MM.1S (cell line): ENCODE results near the gene ZNF219.
A peak's percentile ranks its signal among the peaks of the same experiment; 100 is the strongest.

Experiments
- DNase-seq: peaks from one replicate; pipeline ENCODE4 v3.0.0-alpha.2; 2015
- H2AFZ ChIP-seq: fragments of 300-600 bp; sonication (generic); 2 replicates; pipeline ENCODE4 v1.6.0; 2016; ENCODE audit warnings: antibody characterized with exemption, low read length
- H3F3A ChIP-seq: fragments of 300-600 bp; sonication (generic); 2 replicates; pipeline ENCODE4 v1.6.1; 2016; ENCODE audit warnings: mild to moderate bottlenecking, antibody characterized with exemption, low read length, moderate library complexity, mixed read lengths; ENCODE audit not compliant: insufficient read depth
- H3K27ac ChIP-seq: fragments of 300-600 bp; sonication (generic); 2 replicates; pipeline ENCODE4 v1.5.1; 2016; ENCODE audit warnings: mild to moderate bottlenecking, low read length
- H3K27me3 ChIP-seq: fragments of 300-600 bp; sonication (generic); replicated peaks from 2 replicates; pipeline ENCODE4 v1.6.0; 2016; ENCODE audit warnings: low read length; ENCODE audit not compliant: insufficient read depth
- H3K36me3 ChIP-seq: fragments of 300-600 bp; sonication (generic); replicated peaks from 2 replicates; pipeline ENCODE4 v1.6.1; 2016; ENCODE audit warnings: mild to moderate bottlenecking, low read length, mixed read lengths; ENCODE audit not compliant: insufficient read depth
- H3K4me1 ChIP-seq: fragments of 300-600 bp; sonication (generic); 2 replicates; pipeline ENCODE4 v1.6.1; 2016; ENCODE audit warnings: low read length, mixed read lengths
- H3K4me2 ChIP-seq: fragments of 300-600 bp; sonication (generic); 2 replicates; pipeline ENCODE4 v1.6.0; 2016; ENCODE audit warnings: low read depth, low read length
- H3K4me3 ChIP-seq: fragments of 300-600 bp; sonication (generic); 2 replicates; pipeline ENCODE4 v1.5.1; 2016; ENCODE audit warnings: low read length, mixed read lengths
- H3K79me2 ChIP-seq: fragments of 300-600 bp; sonication (generic); 2 replicates; pipeline ENCODE4 v1.6.1; 2016; ENCODE audit warnings: mixed run types, low read length, mixed read lengths
- H3K9ac ChIP-seq: fragments of 300-600 bp; sonication (generic); 2 replicates; pipeline ENCODE4 v1.6.1; 2016; ENCODE audit warnings: low read length, mixed read lengths
- H3K9me2 ChIP-seq: fragments of 300-600 bp; sonication (generic); replicated peaks from 2 replicates; pipeline ENCODE4 v1.6.1; 2016; ENCODE audit warnings: mild to moderate bottlenecking, low read length, mixed read lengths; ENCODE audit not compliant: insufficient read depth
- H3K9me3 ChIP-seq: fragments of 300-600 bp; sonication (generic); replicated peaks from 2 replicates; pipeline ENCODE4 v1.6.1; 2016; ENCODE audit warnings: mild to moderate bottlenecking, low read length, mixed read lengths; ENCODE audit not compliant: insufficient read depth
- H4K20me1 ChIP-seq: fragments of 300-600 bp; sonication (generic); 2 replicates; pipeline ENCODE4 v1.6.1; 2016; ENCODE audit warnings: mild to moderate bottlenecking, low read length, moderate library complexity, mixed read lengths; ENCODE audit not compliant: insufficient read depth
- EZH2 ChIP-seq: fragments of 300-600 bp; sonication (generic); optimal IDR thresholded peaks from 2 replicates; pipeline ENCODE3; 2017; ENCODE audit warnings: low read depth, mild to moderate bottlenecking, antibody characterized with exemption, low read length, mixed read lengths
- EZH2phosphoT487 ChIP-seq: fragments of 300-600 bp; sonication (generic); IDR thresholded peaks from 2 replicates; pipeline ENCODE4 v1.6.1; 2018; ENCODE audit warnings: antibody characterized with exemption, low read length
- TF ChIP-seq, protein P1 (sequence below): fragments of 300-600 bp; sonication (generic); IDR thresholded peaks from 2 replicates; pipeline ENCODE4 v1.5.1; 2016; ENCODE audit warnings: antibody characterized with exemption, low read length, mixed read lengths

Gene ZNF219

GRCh38 chr14:21098076-21098891, at the start of gene ZNF219:
Gene ZNF219, minus strand, starts transcription at chr14:21098655. Its CDS starts 5,064 bp downstream, at chr14:21093591.
- Histone ChIP-seq H3K79me2 (no peaks in the 10 kb centered on the region), H3F3A (no peaks in the 10 kb centered on the region), H3K27me3 (no peaks in the 10 kb centered on the region), H3K4me2 (peak within 1 kb of the TSS; percentile 70; the same call in 1 of the 2 replicates), H3K9me3 (no peaks in the 10 kb centered on the region), H3K4me1 (peaks cover 13% of the 10 kb centered on the region; the same call in 1 of the 2 replicates), H3K27ac (no peak within 1 kb of the TSS), H3K9me2 (no peaks in the 10 kb centered on the region), H2AFZ (peak within 1 kb of the TSS; percentile 61), H3K36me3 (no peaks in the 10 kb centered on the region), H3K9ac (peak within 1 kb of the TSS; percentile 37; the same call in 1 of the 2 replicates), H3K4me3 (peak within 1 kb of the TSS; percentile 64), H4K20me1 (no peaks in the 10 kb centered on the region)
- DNase-seq = no peak
- TF ChIP-seq EZH2 = no peak
- TF ChIP-seq EZH2phosphoT487 = no peak
- TF ChIP-seq, protein P1, sequence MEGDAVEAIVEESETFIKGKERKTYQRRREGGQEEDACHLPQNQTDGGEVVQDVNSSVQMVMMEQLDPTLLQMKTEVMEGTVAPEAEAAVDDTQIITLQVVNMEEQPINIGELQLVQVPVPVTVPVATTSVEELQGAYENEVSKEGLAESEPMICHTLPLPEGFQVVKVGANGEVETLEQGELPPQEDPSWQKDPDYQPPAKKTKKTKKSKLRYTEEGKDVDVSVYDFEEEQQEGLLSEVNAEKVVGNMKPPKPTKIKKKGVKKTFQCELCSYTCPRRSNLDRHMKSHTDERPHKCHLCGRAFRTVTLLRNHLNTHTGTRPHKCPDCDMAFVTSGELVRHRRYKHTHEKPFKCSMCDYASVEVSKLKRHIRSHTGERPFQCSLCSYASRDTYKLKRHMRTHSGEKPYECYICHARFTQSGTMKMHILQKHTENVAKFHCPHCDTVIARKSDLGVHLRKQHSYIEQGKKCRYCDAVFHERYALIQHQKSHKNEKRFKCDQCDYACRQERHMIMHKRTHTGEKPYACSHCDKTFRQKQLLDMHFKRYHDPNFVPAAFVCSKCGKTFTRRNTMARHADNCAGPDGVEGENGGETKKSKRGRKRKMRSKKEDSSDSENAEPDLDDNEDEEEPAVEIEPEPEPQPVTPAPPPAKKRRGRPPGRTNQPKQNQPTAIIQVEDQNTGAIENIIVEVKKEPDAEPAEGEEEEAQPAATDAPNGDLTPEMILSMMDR = no peak

DNA sequence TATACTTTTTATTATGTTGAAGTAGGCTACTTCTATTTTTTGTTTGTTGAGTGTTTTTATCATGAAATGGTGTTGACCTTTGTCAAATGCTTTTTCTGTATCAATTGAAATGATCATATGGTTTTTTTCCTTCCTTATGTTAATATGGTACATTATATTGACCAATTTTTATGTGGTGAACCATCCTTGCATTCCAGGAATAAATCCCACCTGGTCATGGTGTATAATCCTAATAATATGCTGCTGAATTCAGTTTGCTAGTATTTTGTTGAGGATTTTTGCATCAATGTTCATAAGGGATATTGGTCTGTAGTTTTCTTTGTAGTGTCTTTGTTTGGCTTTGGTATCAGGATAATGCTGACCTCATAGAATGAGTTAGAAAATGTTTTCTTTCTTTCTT, 47.0 kb upstream of the ZNF219 start:
- Histone ChIP-seq H3K36me3 (no peaks in the 10 kb centered on the region), H3K9me3 (no peaks in the 10 kb centered on the region), H3K4me2 (no peak overlapping the region), H3K79me2 (no peaks in the 10 kb centered on the region), H3K4me3 (no peak overlapping the region), H3K9ac (no peak overlapping the region), H3K27me3 (no peaks in the 10 kb centered on the region), H3K9me2 (no peaks in the 10 kb centered on the region), H4K20me1 (no peaks in the 10 kb centered on the region), H3K27ac (no peak overlapping the region), H3F3A (no peaks in the 10 kb centered on the region), H3K4me1 (no peaks in the 10 kb centered on the region), H2AFZ (no peak overlapping the region)
- DNase-seq = no peak
- no peak for TF ChIP-seq EZH2phosphoT487
- TF ChIP-seq, protein P1 = no peak
- no peak for TF ChIP-seq EZH2

DNA sequence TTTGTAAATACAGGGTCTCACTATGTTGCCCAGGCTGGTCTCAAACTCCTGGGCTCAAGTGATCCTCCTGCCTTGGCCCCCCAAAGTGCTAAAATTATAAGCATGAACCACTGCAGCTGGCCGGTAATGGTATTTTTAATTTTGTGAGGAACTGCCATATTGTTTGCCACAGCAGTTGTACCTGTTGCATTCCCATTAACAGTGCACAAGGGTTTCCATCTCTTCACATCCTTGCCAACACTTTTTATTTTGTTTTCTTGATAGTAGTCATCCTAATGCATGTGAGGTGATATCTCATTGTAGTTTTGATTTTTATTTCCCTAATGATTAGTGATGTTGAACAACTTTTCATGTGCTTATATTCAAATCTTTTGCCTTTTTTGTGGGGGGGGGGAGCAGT, 43.9 kb upstream of the ZNF219 start:
- Histone ChIP-seq H3K9me3 (no peaks in the 10 kb centered on the region), H3K9me2 (no peaks in the 10 kb centered on the region), H3K27ac (no peak overlapping the region), H3K4me3 (no peak overlapping the region), H2AFZ (no peak overlapping the region), H3K79me2 (no peaks in the 10 kb centered on the region), H3K36me3 (no peaks in the 10 kb centered on the region), H3K4me2 (no peak overlapping the region), H3K4me1 (no peaks in the 10 kb centered on the region), H3K9ac (no peak overlapping the region), H3F3A (no peaks in the 10 kb centered on the region), H3K27me3 (no peaks in the 10 kb centered on the region), H4K20me1 (no peaks in the 10 kb centered on the region)
- no peak for DNase-seq
- no peak for TF ChIP-seq EZH2phosphoT487
- TF ChIP-seq EZH2 = no peak
- TF ChIP-seq, protein P1 = no peak
